Breast epithelium (tissue), 3 donors: Measurements from ENCODE around the gene B3GALT6.

ENCODE experiments used
- POLR2A ChIP-seq: fragments of 450-650 bp; IDR thresholded peaks from one replicate; pipeline ENCODE4 v1.6.1; 2016; ENCODE audit warnings: antibody characterized with exemption, mild to moderate bottlenecking, moderate library complexity
- TF ChIP-seq, protein P1 (sequence below), 3 donors: fragments of 450-650 bp; IDR thresholded peaks; one replicate each; pipeline ENCODE4 v1.5.1; 2016 to 2017; ENCODE audit warnings: antibody characterized with exemption in 3 of 3, mild to moderate bottlenecking in 3 of 3, moderate library complexity in 3 of 3

DNA sequence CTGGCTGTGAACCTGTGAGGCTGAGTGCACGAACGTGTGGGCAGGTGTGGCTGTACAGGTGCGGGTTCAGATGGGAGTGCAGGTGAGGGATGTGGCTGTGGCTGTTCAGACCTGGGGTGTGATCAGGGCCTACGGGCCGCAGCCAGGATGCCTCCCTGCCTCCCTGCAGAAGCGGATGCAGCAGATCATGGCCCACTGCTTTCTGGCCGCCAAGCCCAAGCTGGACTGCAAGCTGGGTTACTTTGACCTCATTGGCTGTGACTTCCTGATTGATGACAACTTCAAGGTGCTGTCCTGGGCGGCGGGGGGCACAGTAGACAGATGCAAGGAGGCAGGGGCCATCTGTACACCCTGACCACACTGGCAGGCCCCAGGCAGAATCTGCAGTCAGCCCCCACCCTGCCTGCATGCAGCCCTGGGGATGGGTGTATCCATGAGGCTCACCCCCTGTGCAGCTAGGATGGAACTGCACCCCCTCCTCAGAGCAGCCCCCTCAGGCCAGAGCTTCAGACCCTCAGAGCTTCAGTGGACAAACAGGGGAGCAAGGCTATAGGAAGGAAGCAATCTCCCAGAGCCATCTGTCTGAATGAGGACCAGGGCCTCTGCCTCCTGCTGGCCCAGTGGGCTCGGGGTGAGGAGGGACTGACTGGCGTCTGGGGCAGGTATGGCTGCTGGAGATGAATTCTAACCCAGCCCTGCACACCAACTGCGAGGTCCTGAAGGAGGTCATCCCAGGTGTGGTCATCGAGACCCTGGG, 35.4 kb upstream of the B3GALT6 start:
- TF ChIP-seq POLR2A: no peak
- TF ChIP-seq, protein P1, sequence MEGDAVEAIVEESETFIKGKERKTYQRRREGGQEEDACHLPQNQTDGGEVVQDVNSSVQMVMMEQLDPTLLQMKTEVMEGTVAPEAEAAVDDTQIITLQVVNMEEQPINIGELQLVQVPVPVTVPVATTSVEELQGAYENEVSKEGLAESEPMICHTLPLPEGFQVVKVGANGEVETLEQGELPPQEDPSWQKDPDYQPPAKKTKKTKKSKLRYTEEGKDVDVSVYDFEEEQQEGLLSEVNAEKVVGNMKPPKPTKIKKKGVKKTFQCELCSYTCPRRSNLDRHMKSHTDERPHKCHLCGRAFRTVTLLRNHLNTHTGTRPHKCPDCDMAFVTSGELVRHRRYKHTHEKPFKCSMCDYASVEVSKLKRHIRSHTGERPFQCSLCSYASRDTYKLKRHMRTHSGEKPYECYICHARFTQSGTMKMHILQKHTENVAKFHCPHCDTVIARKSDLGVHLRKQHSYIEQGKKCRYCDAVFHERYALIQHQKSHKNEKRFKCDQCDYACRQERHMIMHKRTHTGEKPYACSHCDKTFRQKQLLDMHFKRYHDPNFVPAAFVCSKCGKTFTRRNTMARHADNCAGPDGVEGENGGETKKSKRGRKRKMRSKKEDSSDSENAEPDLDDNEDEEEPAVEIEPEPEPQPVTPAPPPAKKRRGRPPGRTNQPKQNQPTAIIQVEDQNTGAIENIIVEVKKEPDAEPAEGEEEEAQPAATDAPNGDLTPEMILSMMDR (IDR thresholded peaks at IDR 0.05): no peak
